NCI-H345 treated with DMSO at 0.1 percent for 48 hours (cell line): Measurements from ENCODE around the gene TMPRSS13.
"Not testable (repeated sequence)": the region's sequence is repeated elsewhere in the genome, so short reads cannot be mapped to it uniquely, and the experiment has no call there.

Source experiments
- DNase-seq: peaks from one replicate; lab custom pipeline; 2025; ENCODE audit not compliant: unreplicated experiment; lab: John Stamatoyannopoulos, UW

Gene TMPRSS13

DNA sequence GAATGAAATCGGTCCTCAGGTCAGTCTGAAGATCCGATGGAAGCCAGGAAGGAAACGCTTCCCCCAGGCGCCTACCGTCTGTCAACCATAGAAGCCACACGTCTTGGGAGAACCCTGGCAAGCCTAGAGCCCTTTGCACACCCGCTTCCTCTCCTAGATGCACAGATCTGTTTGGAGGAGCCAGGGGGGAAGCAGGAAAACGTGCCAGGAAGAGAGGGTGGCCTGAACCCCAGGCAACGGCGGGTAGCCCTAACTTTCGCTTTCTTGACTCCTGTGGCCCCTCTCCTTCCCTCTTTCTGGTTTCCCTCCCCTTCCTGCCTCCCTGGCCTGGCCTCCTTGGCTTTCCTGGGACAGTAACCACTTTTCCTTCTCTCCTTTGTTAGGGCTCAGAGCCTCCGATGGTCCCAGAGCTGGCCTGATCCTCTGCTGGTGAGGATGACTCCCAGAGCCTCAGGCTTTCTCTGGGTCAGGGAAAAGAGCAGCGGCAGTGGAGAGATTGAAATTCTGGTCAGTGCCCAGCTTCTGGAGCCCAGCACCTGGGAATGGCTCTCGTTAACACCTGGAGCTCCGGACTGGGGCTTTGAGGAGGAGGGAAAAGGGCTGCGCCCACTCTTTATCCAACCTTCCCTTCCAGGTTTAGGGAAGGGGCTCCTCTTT is 54.8 kb downstream of the TMPRSS13 start:
- DNase-seq = no peak

DNA sequence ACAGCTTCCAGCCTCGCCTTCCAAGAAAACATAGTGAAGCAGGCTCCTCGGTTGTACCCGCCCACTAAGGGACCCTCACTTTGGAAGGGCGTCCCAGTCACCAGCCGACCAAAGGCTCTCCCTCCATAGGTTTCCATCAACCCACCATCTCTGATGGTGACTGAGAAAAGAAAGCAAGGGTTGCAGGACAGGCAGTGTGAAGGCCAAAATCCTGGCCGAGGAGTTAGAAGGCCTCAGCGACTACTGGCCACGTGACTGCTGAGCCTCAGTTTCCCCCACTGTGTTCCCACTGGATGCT is 55.4 kb downstream of the TMPRSS13 start:
- no peak for DNase-seq

DNA sequence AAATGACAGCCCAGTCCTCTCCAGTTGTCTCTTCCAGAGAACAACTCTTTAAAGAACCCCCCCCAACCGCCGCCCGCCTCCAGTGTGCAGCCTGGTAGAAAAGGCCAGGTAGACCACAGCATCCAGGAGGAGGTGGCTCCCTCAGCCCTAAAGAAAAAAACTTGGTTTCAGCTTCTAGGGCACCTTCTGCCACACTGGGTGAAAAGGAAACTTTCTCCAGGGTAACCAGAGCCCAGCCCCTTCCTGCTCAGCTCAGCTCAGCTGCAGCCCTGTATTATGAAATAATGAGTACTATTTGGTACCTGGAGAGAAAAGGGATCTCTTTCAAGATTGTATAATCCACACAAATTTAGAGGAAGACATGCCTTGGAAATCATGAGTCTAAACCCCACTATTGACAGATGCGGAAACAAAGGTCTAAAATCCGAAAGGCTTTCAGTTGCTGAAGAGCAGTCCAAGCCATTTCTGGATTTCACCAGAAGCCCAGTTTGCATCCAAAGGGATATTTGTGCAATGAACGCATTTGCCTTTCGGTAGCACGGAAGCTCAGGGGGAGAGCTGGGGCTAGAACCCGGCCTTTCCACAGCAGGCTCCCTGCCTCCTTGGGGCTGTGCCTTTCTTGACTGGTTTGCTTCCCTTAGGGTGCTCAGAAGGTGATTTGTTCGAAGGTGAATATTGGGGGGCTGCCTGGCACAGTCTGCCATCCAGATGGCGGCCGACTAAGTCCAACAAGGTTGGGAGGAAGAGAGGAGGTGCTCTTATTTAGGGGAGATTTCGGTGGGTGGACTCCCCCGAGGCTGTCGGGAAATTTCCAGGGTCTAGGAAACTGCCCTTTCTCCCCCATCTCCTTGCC is 56.0 kb downstream of the TMPRSS13 start:
- DNase-seq = no peak

DNA sequence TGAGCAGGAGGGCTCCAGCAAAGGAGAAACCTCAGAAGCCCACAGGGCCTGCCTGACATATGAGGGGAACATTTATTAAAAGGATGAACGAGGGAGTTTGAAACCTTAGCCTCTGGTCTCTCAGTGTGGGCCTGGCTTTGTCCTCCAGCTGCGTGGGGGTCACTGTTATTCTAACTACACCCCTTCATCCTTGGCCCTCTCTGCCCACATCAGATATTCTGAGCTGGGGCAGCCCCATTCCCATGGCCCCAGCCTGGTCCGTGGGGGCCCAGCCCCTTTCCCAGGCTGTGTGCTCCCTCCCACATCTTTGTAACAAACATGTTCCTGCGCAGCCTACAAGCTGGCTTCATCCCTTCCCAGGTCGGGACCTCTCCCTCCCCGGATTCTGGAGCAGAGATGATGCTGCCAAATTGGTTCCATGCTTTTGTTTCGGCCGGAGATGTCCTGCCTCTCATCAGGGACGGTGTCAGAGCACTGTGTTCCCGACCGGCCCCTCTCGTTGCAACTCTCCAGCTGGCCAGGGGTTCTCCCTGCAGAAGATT is 56.7 kb downstream of the TMPRSS13 start:
- no peak for DNase-seq

DNA sequence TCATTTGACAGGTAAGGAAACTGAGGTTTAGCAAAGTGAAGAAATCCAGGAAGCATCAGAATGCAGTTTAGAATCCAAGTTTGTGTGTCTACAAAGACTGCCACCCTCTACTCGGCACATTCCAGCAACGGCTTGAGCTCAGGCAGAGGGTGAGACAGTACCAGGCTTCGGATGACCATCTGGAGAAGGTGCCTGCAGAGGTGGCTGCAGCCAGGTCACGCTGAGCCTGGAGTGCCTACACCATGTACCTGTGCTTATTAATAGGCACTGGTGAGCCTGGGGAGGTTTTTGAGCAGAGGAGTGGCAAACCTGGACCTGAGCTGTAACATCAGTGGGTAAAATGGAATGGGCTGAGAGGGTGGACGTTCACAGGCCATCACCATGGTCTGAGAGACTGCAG is 57.4 kb downstream of the TMPRSS13 start:
- DNase-seq = no peak

DNA sequence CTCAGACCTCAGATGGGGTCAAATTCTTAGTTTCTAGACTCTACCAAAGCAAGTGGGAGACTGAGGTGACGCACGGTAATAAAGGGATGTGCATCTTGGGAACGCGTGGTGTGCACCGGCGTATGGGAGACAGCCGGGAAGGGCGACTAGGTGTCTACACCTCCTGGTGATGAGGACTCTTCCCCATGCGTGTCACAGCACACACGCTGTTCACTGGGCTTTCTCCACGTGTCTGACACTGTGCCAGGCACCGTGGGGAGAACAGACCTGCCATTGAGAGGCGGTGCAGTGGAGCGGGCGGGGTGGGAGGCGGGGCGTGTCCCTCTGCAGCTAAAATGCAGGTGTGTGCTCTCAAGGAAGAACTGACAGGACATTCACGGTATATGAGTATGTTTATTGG is 58.0 kb downstream of the TMPRSS13 start:
- no peak for DNase-seq

DNA sequence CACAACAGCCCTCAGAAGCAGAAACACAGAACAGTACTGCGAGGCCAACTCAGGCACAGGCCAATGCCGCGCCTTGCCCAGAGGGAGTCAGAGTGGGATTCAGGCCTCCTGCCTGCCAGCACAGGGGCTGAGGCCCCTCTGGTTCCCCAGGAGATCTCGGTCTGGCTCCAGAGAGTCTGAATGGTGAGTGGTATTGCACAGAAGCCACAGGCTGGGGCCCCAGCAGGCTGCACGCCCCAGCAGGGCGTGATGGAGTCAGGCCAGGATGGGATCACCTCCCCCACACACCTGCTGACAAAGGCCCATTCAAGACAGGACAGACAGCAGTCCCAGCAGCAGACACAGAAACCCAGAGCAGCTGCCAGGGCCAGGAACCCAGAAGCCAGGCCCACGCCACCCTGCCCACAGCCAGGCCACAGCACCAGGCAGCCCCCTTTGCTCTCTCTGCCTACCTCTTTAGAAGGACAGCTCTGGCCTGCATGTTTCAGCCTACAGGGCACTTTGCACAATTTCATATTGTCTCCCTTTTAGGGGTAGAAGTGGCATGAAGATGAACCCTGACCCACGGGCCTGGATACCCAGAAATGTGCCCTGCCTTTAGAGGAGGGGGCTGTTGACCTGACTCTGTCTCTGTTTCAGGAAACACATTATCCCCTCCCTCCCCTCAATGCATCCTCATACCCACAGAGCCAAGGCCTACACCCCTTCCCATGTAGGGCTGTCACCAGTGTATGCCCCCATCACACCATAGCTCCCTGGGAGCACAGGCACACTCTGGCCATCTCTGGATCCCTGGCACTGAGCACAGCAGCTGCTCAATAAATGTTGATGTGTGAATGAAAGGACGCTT is 58.9 kb downstream of the TMPRSS13 start:
- peak; percentile 79 for DNase-seq

DNA sequence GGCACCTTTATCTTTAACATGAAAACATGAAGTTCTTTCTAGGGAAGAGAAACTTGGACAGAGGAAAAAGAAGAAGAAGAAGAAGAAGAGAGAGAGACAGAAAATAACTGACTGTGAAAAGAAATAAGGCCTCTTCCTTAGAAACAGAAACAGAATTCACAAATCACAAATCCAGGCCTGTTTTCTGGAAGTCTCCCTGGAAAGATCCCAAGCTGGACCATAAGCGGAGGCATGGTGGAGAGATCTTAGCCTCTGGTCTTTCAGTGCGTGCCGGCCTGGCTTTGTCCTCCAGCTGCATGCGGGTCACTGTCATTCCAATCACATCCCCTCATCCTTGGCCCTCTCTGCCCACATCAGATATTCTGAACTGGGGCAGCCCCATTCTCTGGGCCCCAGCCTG is 59.6 kb downstream of the TMPRSS13 start:
- no peak for DNase-seq

DNA sequence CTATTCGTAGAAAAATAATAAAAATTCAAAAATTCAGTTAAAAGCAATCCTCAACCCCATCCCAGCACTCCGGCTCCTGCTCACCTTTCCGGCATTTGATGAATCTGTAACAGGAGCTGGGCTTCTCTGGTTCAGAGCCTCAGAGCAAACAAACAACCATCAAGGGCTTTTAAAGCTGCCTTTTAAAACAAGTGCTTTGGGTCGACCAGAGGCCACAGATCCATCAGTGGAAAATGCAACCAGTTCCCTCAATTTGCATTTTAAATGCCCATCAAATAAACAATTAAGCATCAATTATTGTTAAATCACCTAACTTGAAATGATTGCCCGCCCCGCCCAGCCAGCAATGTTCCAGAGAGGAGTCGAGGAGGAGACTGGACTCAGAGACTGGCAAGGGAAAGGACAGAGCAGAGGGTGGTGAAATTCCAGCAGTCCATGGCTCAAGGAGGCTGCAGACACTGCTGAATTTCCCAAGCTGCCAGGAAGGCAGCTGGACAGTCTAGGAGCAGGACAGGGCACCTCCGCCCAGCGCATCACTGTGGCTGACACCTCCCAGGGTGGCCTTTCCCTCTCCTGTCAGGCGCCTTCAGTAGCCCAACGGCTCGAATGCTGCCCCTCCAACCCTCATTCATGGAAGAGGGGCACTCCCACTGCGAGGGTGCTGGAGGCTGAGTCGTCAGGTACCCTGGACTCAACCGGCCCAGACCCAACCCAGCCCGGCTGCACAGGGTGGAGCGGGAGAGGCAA is 60.2 kb downstream of the TMPRSS13 start:
- DNase-seq = peak; percentile 34

DNA sequence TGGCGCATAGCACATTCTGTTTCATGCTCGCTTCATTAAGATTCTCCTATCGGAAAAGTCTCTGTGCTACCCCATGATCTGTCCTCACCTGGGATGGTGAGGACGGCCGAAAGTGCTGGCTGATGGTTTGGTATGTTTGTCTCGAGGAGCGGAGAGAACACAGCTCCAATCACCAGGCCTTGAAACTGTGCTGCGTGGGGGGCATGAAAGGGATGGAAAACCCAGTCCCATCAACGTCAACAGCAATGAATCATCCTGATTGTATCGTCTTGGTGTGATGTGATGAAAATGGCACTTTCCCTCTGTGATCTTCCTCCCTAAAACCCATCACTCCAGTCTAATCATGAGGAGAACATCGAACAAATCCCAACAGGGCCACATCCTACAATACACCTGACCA is 61.1 kb downstream of the TMPRSS13 start:
- no peak for DNase-seq

DNA sequence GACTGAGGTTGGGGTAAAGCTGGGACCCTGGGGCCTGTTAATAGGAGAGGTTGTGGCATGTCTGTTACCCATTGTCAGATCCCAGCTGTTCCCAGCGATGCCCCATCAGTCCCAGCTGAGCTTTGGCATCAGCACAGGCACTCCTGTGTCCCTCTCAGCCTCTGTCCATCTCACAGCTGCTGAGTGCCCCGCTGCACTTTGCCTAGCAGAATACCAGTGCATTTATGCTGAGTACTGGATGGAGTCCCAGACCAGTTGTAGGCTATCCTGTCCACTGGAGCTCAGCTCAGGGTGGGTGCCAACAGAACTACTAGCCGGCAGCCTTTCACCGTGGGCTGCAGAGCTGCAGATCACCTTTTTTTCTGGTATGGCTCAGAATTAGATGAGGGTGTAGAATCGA is 62.7 kb downstream of the TMPRSS13 start:
- DNase-seq = no peak

DNA sequence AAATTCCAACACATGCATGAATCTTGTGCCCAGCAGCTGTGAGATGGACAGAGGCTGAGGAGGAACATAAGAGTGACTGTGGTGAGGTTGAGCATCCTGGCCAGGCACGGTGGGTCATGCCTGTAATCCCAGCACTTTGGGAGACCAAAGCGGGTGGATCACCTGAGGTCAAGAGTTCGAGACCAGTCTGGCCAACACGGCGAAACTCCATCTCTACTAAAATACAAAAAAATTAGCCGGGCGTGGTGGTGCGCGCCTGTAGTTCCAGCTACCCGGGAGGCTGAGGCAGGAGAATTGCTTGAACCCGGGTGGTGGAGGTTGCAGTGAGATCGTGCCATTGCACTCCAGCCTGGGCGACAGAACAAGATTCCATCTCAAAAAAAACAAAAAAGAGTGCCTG is 63.7 kb downstream of the TMPRSS13 start:
- not testable (repeated sequence) for DNase-seq

DNA sequence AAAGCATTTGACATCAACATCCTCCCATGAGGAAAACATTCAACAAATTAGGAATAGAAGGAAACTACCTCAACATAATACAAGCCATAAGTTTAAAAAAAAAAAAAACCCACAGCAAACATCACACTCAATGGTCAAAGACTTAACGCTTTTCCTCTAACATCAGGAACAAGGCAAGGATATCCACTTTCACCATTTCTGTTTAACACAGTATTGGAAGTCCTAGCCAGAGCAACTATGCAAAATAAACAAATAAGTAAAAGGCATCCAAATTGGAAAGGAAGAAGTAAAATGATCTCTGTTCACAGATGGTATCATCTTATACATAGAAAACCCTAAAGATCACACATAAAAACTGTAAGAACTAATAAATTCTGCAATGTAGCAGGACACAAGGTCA is 65.8 kb downstream of the TMPRSS13 start:
- no peak for DNase-seq

DNA sequence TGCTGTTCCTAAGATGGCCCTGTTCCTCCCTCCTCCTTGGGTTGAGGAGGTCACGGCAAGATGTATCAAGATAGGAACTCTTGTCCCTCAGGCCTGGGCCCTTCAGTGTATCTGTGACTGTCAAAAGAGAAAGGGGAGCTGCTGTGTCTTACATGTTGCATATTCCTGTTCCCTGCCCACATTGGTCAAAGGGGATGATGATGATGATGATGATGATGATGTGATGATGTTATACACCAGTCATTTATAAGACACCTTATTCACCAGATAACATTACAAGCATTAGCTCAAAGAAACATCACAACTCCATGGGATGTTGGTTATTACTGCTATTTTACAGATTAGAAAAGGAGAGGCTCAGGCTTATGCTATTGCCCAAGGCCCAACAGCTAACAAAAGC is 66.4 kb downstream of the TMPRSS13 start:
- DNase-seq = no peak

DNA sequence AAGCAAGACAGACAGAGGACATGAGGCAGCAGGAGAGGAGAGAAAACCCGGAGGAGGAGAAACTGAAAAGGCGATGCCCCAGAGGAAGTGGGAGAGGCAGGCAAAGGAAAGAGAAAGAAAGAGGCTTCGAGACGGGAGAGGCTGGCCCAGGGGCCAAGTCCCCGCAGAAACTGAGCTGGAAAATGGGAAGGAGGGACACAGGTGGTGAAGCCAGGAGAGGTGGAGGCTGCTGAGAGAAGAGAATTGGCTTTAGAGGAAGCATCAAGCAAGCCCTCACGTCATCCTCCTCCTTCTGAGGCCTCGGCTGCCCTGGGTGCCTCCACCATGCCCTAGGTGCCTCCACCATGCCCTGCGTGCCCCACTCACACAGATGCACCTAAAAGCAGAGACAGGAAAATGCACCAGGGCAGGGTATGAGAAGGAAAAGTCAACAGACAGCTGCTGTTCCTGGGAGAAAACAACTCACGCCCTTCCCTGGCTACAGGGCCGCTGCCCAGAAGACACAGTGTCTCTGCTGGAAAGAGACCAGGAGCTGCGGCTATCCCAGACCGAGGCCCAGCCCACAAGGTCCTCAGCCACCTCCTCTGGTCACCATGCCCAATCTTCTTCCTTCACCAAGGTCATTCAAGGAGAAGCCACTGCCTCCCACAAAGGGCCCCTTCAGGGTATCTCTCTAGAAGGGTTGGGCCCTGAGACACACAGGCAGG is 67.0 kb downstream of the TMPRSS13 start:
- no peak for DNase-seq

DNA sequence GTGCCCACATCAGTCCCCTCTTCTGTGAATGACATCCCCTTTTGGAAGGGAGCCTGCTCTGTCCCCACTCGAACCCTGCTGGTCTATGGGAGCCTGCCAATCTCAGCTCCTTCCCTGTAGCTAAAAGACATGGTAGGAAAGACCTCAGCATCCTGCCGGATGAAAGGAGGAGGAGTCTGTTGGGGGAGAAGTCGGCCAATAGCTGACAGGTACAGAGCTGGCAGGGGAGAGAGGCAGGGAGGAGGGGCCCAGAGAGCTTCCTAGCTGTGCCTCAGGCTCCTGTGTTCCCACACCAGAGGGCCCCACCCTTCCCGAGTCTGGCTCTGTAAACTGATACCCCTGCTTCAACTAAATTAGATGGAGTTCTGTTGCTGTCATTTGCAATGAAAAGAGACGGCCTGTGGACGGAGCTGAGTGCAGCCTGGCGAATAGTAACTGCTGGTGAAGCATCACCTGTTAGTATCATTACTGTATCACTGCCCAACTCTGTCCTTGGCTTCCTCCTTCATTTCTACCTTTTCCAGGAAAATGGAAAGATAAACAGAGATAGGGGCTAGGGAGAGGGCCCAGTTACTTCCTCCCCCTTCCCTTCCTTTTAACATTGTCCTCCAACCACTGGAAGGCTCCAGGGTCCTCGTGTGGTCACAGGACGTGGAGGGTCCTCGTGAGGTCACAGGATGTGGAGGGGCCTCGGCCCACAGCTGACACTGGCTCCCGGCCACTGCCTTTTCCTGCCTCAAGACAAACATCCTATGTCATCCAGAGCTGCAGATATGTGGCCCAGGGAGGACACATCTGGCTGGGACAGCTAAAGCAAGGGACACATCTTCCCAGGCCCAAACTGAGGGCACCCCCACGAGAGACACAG is 67.8 kb downstream of the TMPRSS13 start:
- DNase-seq = peak; percentile 88

DNA sequence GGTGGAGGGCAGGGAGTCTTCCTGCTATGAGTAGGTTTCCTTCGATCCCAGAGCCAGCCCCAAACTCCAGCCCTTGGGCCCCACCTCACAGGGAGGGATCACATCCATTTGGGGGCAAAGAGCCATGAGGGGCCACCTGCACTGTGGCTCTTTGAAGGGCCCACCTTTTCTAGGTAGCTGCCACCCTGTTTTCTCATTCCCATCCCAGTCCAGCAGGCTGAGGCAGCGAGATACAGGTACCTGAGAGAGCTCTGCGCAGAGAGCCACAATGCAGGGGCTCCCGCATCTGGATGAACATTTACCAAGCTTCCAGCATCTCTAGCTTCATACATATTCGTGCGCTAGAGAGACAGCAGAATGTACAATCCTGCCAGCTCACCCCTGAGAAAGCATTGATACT is 69.1 kb downstream of the TMPRSS13 start:
- no peak for DNase-seq

DNA sequence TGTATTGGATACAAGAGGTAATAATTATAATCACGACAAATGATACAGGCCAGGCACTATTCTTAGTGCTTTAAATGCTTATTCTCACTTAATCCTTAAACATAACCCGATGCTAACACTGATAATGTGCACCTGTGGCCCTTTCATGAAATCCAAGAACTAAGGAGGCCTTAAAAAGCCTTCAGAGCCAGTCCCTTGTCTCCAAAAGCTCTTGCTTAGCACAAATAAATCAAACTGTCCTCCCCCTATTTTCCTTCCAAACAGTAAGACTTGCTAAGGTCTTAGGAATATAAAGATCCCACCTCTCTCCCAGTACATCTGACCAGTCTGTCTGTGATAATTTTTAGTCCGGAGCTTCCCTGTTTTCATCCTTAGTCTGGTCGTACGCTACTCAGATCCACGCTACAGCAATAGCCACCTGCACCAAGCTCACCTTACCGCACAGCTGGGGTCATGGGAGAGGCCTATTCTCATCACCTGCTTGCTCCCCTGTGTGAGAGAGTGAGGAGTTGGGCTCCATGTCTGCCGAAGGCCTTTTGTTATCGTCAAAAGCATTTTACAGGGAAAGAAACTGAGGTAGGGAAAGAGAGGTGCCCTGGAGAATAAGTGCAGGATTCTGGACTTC is 69.6 kb downstream of the TMPRSS13 start:
- DNase-seq = peak; percentile 15

DNA sequence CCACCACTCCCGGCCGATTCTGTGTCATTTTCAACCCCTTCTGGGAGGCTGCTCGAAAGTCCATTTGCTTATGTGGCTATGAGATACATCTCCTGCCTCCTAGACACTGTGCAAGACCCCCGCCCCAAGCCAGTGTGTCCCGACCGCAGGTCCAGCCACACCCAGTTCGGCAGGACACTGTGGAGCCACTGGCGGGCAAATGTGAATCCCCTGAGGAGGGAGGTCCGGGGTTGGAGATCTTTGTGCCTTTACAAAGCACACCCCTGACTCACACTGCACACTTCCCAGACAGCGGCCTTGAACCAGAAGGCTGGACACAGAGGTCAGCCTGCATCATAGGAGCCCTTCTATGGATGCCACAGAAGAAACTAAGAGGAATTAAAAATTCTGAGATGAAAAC is 70.1 kb downstream of the TMPRSS13 start:
- DNase-seq = no peak
